Muscle layer of duodenum (tissue), 2 donors: ENCODE measurements around the gene SH3D21.

Source experiments
- H3K27ac ChIP-seq: one replicate; pipeline ENCODE4 v1.7.0; 2013; ENCODE audit warnings: mild to moderate bottlenecking, low read length
- H3K27me3 ChIP-seq: one replicate; pipeline ENCODE4 v1.7.0; 2013; ENCODE audit warnings: low read depth, mild to moderate bottlenecking, control low read depth, low read length
- H3K36me3 ChIP-seq, 2 donors: one replicate each; pipeline ENCODE4 v1.7.0; 2013; ENCODE audit warnings: low read length in 2 of 2, control low read depth in 1 of 2, mild to moderate bottlenecking in 1 of 2; ENCODE audit not compliant: insufficient read depth in 2 of 2, control insufficient read depth in 1 of 2
- H3K4me1 ChIP-seq, 2 donors: one replicate each; pipeline ENCODE4 v1.7.0; 2013; ENCODE audit warnings: low read length in 2 of 2, mild to moderate bottlenecking in 2 of 2, control low read depth in 1 of 2, moderate library complexity in 1 of 2; ENCODE audit not compliant: insufficient read depth in 2 of 2, control insufficient read depth in 1 of 2
- H3K4me3 ChIP-seq, 2 donors: one replicate each; pipeline ENCODE4 v1.7.0; 2013; ENCODE audit warnings: low read length in 2 of 2, low read depth in 1 of 2, mild to moderate bottlenecking in 1 of 2
- H3K9me3 ChIP-seq, 2 donors: one replicate each; pipeline ENCODE4 v1.7.0; 2013; ENCODE audit warnings: low read length in 2 of 2, control low read depth in 1 of 2, mild to moderate bottlenecking in 1 of 2; ENCODE audit not compliant: control insufficient read depth in 1 of 2
- donor health status: healthy.

Gene SH3D21

GRCh38 chr1:36284061-36284460 is 22.1 kb upstream of the SH3D21 start:
- H3K4me3 ChIP-seq, result no peak overlapping the region
- peak overlapping the region; percentile 16 for H3K27ac ChIP-seq
- no peaks in the 10 kb centered on the region for H3K9me3 ChIP-seq
- H3K4me1 ChIP-seq, result peaks cover 1 to 56% of the 10 kb centered on the region in 2 donors
- H3K27me3 ChIP-seq, result no peaks in the 10 kb centered on the region
- H3K36me3 ChIP-seq, result peaks cover 42 to 49% of the 10 kb centered on the region in 2 donors

DNA sequence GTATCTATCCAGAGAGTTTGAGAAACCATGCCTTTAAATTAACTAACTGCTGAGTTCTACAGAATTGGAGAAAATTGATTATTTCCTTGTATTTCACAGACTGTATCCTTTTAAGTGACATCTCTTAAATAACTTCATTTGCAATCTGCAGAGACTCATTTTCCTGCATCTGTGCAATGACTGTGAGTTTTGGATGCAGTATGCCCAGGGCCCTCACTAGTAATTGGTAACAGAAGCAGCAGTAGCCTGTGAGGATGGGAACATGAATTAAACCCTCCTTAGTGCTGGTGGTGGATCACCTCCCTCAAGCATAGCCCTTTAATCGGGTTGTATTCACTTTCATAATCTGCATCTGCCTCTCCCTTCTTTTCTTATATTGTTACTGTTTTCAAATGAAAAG is 21.7 kb upstream of the SH3D21 start:
- H3K27me3 ChIP-seq, result no peaks in the 10 kb centered on the region
- no peak overlapping the region for H3K4me3 ChIP-seq
- peaks cover 47 to 54% of the 10 kb centered on the region in 2 donors for H3K36me3 ChIP-seq
- no peak overlapping the region for H3K27ac ChIP-seq
- H3K9me3 ChIP-seq, result no peaks in the 10 kb centered on the region
- H3K4me1 ChIP-seq, result peaks cover 0 to 52% of the 10 kb centered on the region in 2 donors

DNA sequence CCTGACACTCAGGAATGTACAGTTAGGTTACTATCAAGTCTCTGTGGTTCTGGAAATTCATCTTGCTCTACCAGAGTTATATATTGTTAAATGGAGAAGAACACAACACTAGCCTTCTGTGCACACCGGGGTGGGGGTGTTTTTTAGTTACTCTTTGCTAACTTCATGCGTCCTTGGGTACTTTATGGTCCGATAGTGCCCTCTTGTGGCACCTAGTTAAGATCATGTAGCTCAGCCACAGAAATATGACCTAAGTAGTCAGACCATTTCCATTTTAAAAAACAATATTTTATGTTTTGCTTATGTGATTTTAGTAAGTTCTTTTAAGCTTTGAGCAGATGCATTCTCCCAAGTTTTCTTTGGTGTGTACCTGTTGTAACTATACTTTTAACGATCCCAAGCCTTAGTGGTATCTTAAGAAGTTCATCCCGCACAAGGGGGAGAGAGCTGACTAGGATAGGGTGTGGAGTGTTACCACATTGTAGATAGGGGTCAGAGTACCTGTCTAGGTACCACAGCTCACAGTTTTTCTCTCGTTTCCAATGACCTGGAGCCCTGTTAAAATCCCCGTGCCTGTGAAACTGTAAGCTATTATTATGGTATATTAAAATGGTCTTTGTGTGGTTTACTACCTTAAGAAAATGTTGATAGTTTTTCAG is 20.6 kb upstream of the SH3D21 start:
- Histone ChIP-seq H3K4me1 (peaks cover 0 to 41% of the 10 kb centered on the region in 2 donors), H3K4me3 (no peak overlapping the region), H3K36me3 (peaks cover 57 to 60% of the 10 kb centered on the region in 2 donors), H3K9me3 (no peaks in the 10 kb centered on the region), H3K27ac (no peak overlapping the region), H3K27me3 (no peaks in the 10 kb centered on the region)

DNA sequence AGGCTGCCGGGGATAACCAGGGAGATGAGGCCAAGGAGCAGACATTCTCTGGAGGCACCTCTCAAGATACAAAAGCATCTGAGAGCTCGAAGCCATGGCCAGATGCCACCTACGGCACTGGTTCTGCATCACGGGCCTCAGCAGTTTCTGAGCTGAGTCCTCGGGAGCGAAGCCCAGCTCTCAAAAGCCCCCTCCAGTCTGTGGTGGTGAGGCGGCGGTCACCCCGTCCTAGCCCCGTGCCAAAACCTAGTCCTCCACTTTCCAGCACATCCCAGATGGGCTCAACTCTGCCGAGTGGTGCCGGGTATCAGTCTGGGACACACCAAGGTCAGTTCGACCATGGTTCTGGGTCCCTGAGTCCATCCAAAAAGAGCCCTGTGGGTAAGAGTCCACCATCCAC is 19.4 kb upstream of the SH3D21 start:
- Histone ChIP-seq H3K9me3 (no peaks in the 10 kb centered on the region), H3K36me3 (peaks cover 66 to 67% of the 10 kb centered on the region in 2 donors), H3K4me3 (no peak overlapping the region), H3K4me1 (peaks cover 0 to 35% of the 10 kb centered on the region in 2 donors), H3K27me3 (no peaks in the 10 kb centered on the region), H3K27ac (no peak overlapping the region)

DNA sequence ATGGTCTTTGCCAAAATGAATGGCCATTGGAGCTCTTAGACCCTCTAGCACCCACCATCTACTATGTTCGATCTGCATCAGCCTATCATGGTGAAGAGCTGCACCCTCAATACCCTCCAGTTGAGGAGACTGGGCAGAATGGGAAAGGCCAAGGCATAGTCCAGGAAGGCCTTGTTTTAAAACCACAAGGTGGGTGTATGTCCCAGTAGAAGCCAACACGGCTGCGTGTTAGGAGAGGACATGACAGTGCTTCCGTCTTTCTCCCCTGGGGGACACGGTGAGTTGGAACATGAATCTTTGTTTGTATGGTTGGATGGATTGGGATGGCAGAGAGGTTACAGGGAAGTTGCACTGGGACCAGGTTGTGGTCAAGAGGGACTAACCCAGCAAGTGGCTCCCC is 18.6 kb upstream of the SH3D21 start:
- H3K9me3 ChIP-seq, result no peaks in the 10 kb centered on the region
- H3K27me3 ChIP-seq, result no peaks in the 10 kb centered on the region
- no peak overlapping the region for H3K27ac ChIP-seq
- no peak overlapping the region for H3K4me3 ChIP-seq
- H3K4me1 ChIP-seq, result peaks cover 0 to 35% of the 10 kb centered on the region in 2 donors
- peaks cover 68 to 71% of the 10 kb centered on the region in 2 donors for H3K36me3 ChIP-seq

GRCh38 chr1:36295390-36295789 is 10.8 kb upstream of the SH3D21 start:
- H3K27me3 ChIP-seq, result no peaks in the 10 kb centered on the region
- peaks cover 50 to 85% of the 10 kb centered on the region in 2 donors for H3K36me3 ChIP-seq
- peaks cover 0 to 5% of the 10 kb centered on the region in 2 donors for H3K4me1 ChIP-seq
- H3K27ac ChIP-seq, result no peak overlapping the region
- no peaks in the 10 kb centered on the region for H3K9me3 ChIP-seq
- no peak overlapping the region for H3K4me3 ChIP-seq

- Histone ChIP-seq H3K4me3 (no peak overlapping the region), H3K27ac (no peak overlapping the region), H3K9me3 (no peaks in the 10 kb centered on the region), H3K4me1 (peaks cover 0 to 5% of the 10 kb centered on the region in 2 donors), H3K27me3 (no peaks in the 10 kb centered on the region), H3K36me3 (peaks cover 58 to 89% of the 10 kb centered on the region in 2 donors)
Observed at GRCh38 chr1:36297062-36297461, 9.1 kb upstream of the SH3D21 start.

DNA sequence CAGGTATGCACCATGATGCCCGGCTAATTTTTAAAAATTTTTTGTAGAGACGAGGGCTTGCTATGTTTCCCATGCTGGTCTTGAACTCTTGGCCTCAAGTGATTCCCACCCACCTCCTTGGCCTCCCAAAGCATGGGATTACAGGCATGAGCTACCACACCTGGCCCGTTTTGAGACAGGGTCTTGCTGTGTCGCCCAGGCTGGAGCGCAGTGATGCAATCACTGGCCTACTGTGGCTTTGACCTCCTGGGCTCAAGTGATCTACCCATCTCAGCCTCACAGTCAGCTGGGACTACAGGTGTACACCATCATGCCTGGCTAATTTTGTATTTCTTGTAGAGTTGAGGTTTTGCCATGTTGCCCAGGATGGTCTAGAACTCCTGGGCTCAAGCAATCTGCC is 7.5 kb upstream of the SH3D21 start:
- Histone ChIP-seq H3K27me3 (no peaks in the 10 kb centered on the region), H3K36me3 (peaks cover 61 to 93% of the 10 kb centered on the region in 2 donors), H3K4me3 (no peak overlapping the region), H3K4me1 (peaks cover 0 to 5% of the 10 kb centered on the region in 2 donors), H3K9me3 (no peaks in the 10 kb centered on the region), H3K27ac (no peak overlapping the region)

- Histone ChIP-seq H3K4me3 (no peak overlapping the region), H3K9me3 (no peaks in the 10 kb centered on the region), H3K36me3 (peaks cover 53 to 83% of the 10 kb centered on the region in 2 donors), H3K4me1 (peaks cover 0 to 5% of the 10 kb centered on the region in 2 donors), H3K27ac (peak overlapping the region; percentile 62), H3K27me3 (no peaks in the 10 kb centered on the region)
Observed at GRCh38 chr1:36300526-36300925, 5.6 kb upstream of the SH3D21 start.

GRCh38 chr1:36301220-36301619 is 4.9 kb upstream of the SH3D21 start:
- Histone ChIP-seq H3K36me3 (peaks cover 52 to 77% of the 10 kb centered on the region in 2 donors), H3K9me3 (no peaks in the 10 kb centered on the region), H3K27me3 (no peaks in the 10 kb centered on the region), H3K27ac (no peak overlapping the region), H3K4me1 (peaks cover 5% of the 10 kb centered on the region in 2 donors), H3K4me3 (no peak overlapping the region)

DNA sequence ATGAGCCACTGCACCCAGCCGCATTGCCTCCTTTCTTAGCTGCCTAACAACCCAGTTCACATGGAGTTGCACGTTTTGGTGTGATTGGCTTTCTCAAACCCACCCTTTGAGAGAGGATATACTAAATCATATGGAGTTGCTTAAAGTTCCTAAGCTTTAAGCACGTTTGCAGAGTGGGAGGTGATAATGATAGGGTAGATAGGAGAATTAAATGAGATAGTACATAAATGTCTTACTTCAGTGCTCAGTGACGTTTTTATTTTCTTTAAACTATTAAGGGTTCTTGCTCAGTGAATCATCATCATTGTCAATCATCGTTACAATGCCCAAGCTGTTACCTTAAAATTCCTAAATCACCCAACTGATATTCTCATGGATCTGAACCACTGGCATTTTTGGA is 2.9 kb upstream of the SH3D21 start:
- Histone ChIP-seq H3K27ac (no peak overlapping the region), H3K9me3 (no peaks in the 10 kb centered on the region), H3K27me3 (no peaks in the 10 kb centered on the region), H3K4me1 (peaks cover 11 to 15% of the 10 kb centered on the region in 2 donors), H3K36me3 (peaks cover 42 to 56% of the 10 kb centered on the region in 2 donors), H3K4me3 (no peak overlapping the region)
